GM23248 (cell line): Measurements from ENCODE around the gene NAPSA. TPM values are rescaled to one million over a fixed set of nuclear protein-coding genes. Genes with fewer than 3 reads are reported as not detected.

Experiments used
- DNase-seq: peaks from one replicate; pipeline ENCODE4 v3.0.0-alpha.2; 2015
- H2AFZ ChIP-seq: fragments of 200-600 bp; sonication (generic); 2 replicates; pipeline ENCODE4 v1.6.1; 2016; ENCODE audit warnings: antibody characterized with exemption
- H3F3A ChIP-seq: fragments of 200-600 bp; sonication (generic); 2 replicates; pipeline ENCODE4 v1.6.1; 2016; ENCODE audit warnings: mild to moderate bottlenecking, antibody characterized with exemption, mixed run types; ENCODE audit not compliant: insufficient read depth
- H3K27ac ChIP-seq: fragments of 200-600 bp; sonication (generic); 2 replicates; pipeline ENCODE4 v1.5.1; 2016; ENCODE audit warnings: mild to moderate bottlenecking
- H3K27me3 ChIP-seq: fragments of 200-600 bp; sonication (generic); replicated peaks from 2 replicates; pipeline ENCODE4 v1.6.1; 2016; ENCODE audit warnings: mild to moderate bottlenecking; ENCODE audit not compliant: insufficient read depth
- H3K36me3 ChIP-seq: fragments of 200-600 bp; sonication (generic); 2 replicates; pipeline ENCODE4 v1.6.1; 2016; ENCODE audit warnings: low read depth, mild to moderate bottlenecking
- H3K4me1 ChIP-seq: fragments of 200-600 bp; sonication (generic); 2 replicates; pipeline ENCODE4 v1.6.1; 2016; ENCODE audit warnings: mild to moderate bottlenecking; ENCODE audit not compliant: insufficient read depth
- H3K4me2 ChIP-seq: fragments of 200-600 bp; sonication (generic); one replicate; pipeline ENCODE4 v1.6.1; 2016; ENCODE audit warnings: mild to moderate bottlenecking; ENCODE audit not compliant: unreplicated experiment
- H3K4me3 ChIP-seq: fragments of 200-600 bp; sonication (generic); 2 replicates; pipeline ENCODE4 v1.5.1; 2016; ENCODE audit warnings: mild to moderate bottlenecking
- H3K79me2 ChIP-seq: fragments of 200-600 bp; sonication (generic); 2 replicates; pipeline ENCODE4 v1.6.1; 2016; ENCODE audit warnings: mild to moderate bottlenecking; ENCODE audit not compliant: insufficient read depth
- H3K9ac ChIP-seq: fragments of 200-600 bp; sonication (generic); 2 replicates; pipeline ENCODE4 v1.6.1; 2016; ENCODE audit warnings: mild to moderate bottlenecking
- H3K9me2 ChIP-seq: fragments of 200-600 bp; sonication (generic); 2 replicates; pipeline ENCODE4 v1.6.1; 2016; ENCODE audit warnings: mixed run types, mild to moderate bottlenecking, moderate library complexity; ENCODE audit not compliant: insufficient read depth
- H3K9me3 ChIP-seq: fragments of 200-600 bp; sonication (generic); one replicate; pipeline ENCODE4 v1.6.1; 2017; ENCODE audit warnings: low read depth
- H4K20me1 ChIP-seq: fragments of 200-600 bp; sonication (generic); 2 replicates; pipeline ENCODE4 v1.6.0; 2016; ENCODE audit not compliant: insufficient read depth
- EZH2 ChIP-seq: fragments of 200-600 bp; sonication (generic); IDR thresholded peaks from 2 replicates; pipeline ENCODE4 v1.6.1; 2018; ENCODE audit warnings: antibody characterized with exemption, mild to moderate bottlenecking; ENCODE audit not compliant: insufficient read depth, poor library complexity, severe bottlenecking
- EZH2phosphoT487 ChIP-seq: fragments of 200-600 bp; sonication (generic); IDR thresholded peaks from 2 replicates; pipeline ENCODE4 v1.6.1; 2018; ENCODE audit warnings: antibody characterized with exemption, moderate library complexity, mild to moderate bottlenecking, low read depth; ENCODE audit not compliant: insufficient read depth
- WGBS, 2 experiments: methylation state at CpG; one replicate each; pipeline ENCODE4 v1.1.6; 2015 to 2017; ENCODE audit warnings: low lambda C conversion rate in 2 of 2, low coverage in 1 of 2; ENCODE audit errors: missing lambda C conversion rate in 2 of 2; 5-methylcytosine and 5-hydroxymethylcytosine counted together
- in situ Hi-C: fragments of 300-500 bp; cut with MboI; formaldehyde crosslinking; loops from 2 replicates; pipeline ENCODE4 v1.15.0; 2020
- polyA plus RNA-seq: library from polyadenylated mRNA; unstranded; fragments of >200 nt; fragmentation: Nextera tagmentation; extraction: Ambion mirVana; gene quantifications from 2 replicates; pipeline ENCODE4 v1.2.1, GENCODE V29; 2016
- total RNA-seq: library from RNA; depleted of rRNA; stranded (reverse); fragments of >200 nt; shearing (Covaris generic); gene quantifications from 2 replicates; pipeline ENCODE4 v1.2.3, GENCODE V29; 2014

NAPSA gene
- total and polyA plus RNA-seq, 2 experiments from 2014 or later = 0.15 to 0.32 TPM

DNA sequence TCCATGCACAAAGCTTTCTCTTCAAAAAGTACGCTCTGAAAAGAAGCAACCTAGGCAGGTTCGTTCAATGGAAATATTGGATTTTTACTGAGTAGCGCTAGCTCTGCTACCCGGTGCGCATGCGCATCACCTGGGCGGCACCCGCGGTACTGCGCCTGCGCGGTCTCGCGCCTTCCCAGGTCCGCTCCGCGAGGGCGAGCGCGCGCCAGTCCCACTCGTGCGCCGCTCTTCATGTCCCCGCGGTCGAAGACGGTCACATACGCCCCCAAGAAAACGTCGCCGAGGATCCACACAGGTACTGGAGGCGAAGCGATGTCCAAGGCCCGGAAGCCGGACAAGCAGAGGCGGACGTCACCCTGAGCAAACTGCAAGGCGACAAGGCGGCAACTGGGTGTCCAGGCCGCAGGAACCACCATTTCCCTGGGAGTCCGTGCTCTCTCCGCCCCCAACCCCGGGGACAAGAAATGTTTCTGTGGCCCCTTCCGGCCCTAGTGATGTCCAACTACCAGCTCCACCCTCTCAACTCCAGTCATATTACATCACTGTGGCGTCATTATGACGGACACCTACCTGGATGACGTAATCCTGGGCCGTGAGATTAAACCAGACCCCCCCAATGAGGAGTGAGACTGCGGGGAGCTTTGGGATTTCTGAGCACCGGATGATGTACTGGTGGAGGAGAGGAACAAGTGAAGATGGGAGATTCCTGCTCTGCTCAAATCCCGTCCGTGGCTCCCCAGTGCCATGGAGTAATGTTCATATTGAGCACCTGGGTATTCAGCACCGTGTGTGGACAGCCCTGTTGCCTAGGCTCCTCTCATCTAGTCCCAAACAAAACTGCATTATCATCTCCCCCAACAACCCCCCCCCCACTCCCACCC, 31.5 kb downstream of the NAPSA start:
- in situ Hi-C loops = no loop called here
- DNase-seq = peak; percentile 78
- 15 to 16% methylated on average over 53 to 54 of the region's 54 CpGs for WGBS, 2 experiments
- H3K9ac ChIP-seq = no peak overlapping the region
- H3K27ac ChIP-seq = no peak overlapping the region
- H3K4me1 ChIP-seq = no peaks in the 10 kb centered on the region
- no peaks in the 10 kb centered on the region for H4K20me1 ChIP-seq
- H3K36me3 ChIP-seq = no peaks in the 10 kb centered on the region
- peak overlapping the region; percentile 50 for H3K4me2 ChIP-seq
- H3K9me3 ChIP-seq = no peaks in the 10 kb centered on the region
- no peaks in the 10 kb centered on the region for H3K79me2 ChIP-seq
- H3F3A ChIP-seq = no peaks in the 10 kb centered on the region
- H3K27me3 ChIP-seq = peaks cover 33% of the 10 kb centered on the region
- peak overlapping the region; percentile 78 for H2AFZ ChIP-seq
- TF ChIP-seq EZH2 = no peak
- TF ChIP-seq EZH2phosphoT487 = no peak
- H3K4me3 ChIP-seq = peak overlapping the region; percentile 69
- H3K9me2 ChIP-seq = no peaks in the 10 kb centered on the region

DNA sequence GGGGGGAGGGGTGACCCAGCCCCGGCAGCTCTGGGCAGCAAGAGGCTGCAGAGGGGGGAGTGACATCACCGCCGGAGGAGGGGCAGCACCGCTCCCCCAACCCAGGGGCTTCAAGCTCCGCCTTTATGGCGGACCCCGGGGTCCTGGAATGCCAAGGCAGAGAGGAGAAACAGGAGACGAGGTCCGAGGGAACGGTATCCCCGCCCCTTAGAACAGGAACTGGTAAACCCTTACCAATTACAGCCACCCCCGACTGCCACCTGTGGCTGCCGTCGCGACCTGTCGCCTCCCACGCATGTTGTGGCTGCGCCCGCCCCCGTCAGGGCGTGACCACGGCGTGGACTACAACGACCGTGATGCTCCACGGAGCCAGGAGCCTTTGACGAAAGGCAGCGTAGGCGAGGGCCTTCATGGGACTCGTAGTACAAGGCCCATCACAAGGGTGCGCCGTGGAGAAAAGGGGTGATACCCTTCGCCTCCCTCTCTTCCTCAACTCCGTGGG, 32.2 kb downstream of the NAPSA start:
- peak overlapping the region; percentile 78 for H2AFZ ChIP-seq
- TF ChIP-seq EZH2 (no peak), EZH2phosphoT487 (no peak)
- no peaks in the 10 kb centered on the region for H3K4me1 ChIP-seq
- no peaks in the 10 kb centered on the region for H3K36me3 ChIP-seq
- H3K27me3 ChIP-seq = peaks cover 33% of the 10 kb centered on the region
- no peaks in the 10 kb centered on the region for H3K9me2 ChIP-seq
- no peaks in the 10 kb centered on the region for H3F3A ChIP-seq
- H3K4me2 ChIP-seq = peak overlapping the region; percentile 50
- DNase-seq = peak; percentile 90
- WGBS, 2 experiments = 1 to 2% methylated on average over 29 to 34 of the region's 34 CpGs
- no peaks in the 10 kb centered on the region for H4K20me1 ChIP-seq
- H3K9ac ChIP-seq = no peak overlapping the region
- no peaks in the 10 kb centered on the region for H3K79me2 ChIP-seq
- no peaks in the 10 kb centered on the region for H3K9me3 ChIP-seq
- in situ Hi-C loops = no loop called here
- H3K27ac ChIP-seq = no peak overlapping the region
- H3K4me3 ChIP-seq = peak overlapping the region; percentile 69

GRCh38 chr19:50332244-50333038, 33.0 kb downstream of the NAPSA start:
- WGBS, 2 experiments = 2 to 4% methylated on average over 19 to 20 of the region's 20 CpGs
- Histone ChIP-seq H3K4me2 (no peak overlapping the region), H3K9ac (no peak overlapping the region), H3K27me3 (peaks cover 39% of the 10 kb centered on the region), H3K36me3 (no peaks in the 10 kb centered on the region), H3K4me3 (no peak overlapping the region), H3K27ac (no peak overlapping the region), H2AFZ (no peak overlapping the region), H3K9me3 (no peaks in the 10 kb centered on the region), H3K9me2 (no peaks in the 10 kb centered on the region), H3K79me2 (no peaks in the 10 kb centered on the region), H3F3A (no peaks in the 10 kb centered on the region), H3K4me1 (no peaks in the 10 kb centered on the region), H4K20me1 (no peaks in the 10 kb centered on the region)
- in situ Hi-C loops = no loop called here
- DNase-seq = no peak
- TF ChIP-seq EZH2phosphoT487 (no peak), EZH2 (no peak)

- no peaks in the 10 kb centered on the region for H3K4me1 ChIP-seq
- TF ChIP-seq EZH2phosphoT487 = no peak
- TF ChIP-seq EZH2 = no peak
- no peaks in the 10 kb centered on the region for H3K79me2 ChIP-seq
- no peaks in the 10 kb centered on the region for H3K36me3 ChIP-seq
- DNase-seq = no peak
- WGBS, 2 experiments = 0% methylated on average over 2 of the region's 2 CpGs
- H3K9me2 ChIP-seq = no peaks in the 10 kb centered on the region
- H2AFZ ChIP-seq = no peak overlapping the region
- no peak overlapping the region for H3K27ac ChIP-seq
- H4K20me1 ChIP-seq = no peaks in the 10 kb centered on the region
- in situ Hi-C loops = no loop called here
- no peak overlapping the region for H3K4me3 ChIP-seq
- H3K27me3 ChIP-seq = peaks cover 44% of the 10 kb centered on the region
- no peak overlapping the region for H3K9ac ChIP-seq
- no peak overlapping the region for H3K4me2 ChIP-seq
- no peaks in the 10 kb centered on the region for H3K9me3 ChIP-seq
- H3F3A ChIP-seq = no peaks in the 10 kb centered on the region
Observed at GRCh38 chr19:50331994-50332243, 33.5 kb downstream of the NAPSA start.
